Tongue (tissue), 2 donors: ENCODE results near the gene HEBP2. TPM values are rescaled to one million over a fixed set of nuclear protein-coding genes. Genes with fewer than 3 reads are reported as not detected.
A peak's percentile ranks its signal among the peaks of the same experiment; 100 is the strongest.
"Not testable (repeated sequence)": the region's sequence is repeated elsewhere in the genome, so short reads cannot be mapped to it uniquely, and the experiment has no call there.

Experiments used
- DNase-seq: peaks from one replicate; pipeline ENCODE4 v3.0.0-alpha.2; 2015
- total RNA-seq: library from RNA; depleted of rRNA; stranded (reverse); fragments of >200 nt; gene quantifications from one replicate; pipeline ENCODE4 v1.2.3, GENCODE V29; 2014

HEBP2 gene
- total RNA-seq, 1 donor from 2014 or later, result 14.2 TPM

GRCh38 chr6:138424004-138424904 is 20.2 kb downstream of the HEBP2 start:
- no peak for DNase-seq

- not testable (repeated sequence) for DNase-seq
These were observed 21.2 kb downstream of the HEBP2 start for GRCh38 chr6:138425256-138425655.

GRCh38 chr6:138426500-138427123 is 22.6 kb downstream of the HEBP2 start:
- no peak for DNase-seq

GRCh38 chr6:138427701-138428100 is 23.7 kb downstream of the HEBP2 start:
- no peak for DNase-seq

- peak; percentile 79 for DNase-seq
These were observed 25.0 kb downstream of the HEBP2 start for GRCh38 chr6:138428944-138429598.

- no peak for DNase-seq
These were observed 25.7 kb downstream of the HEBP2 start for GRCh38 chr6:138429761-138430160.

- DNase-seq, result peak; percentile 74
These were observed 26.5 kb downstream of the HEBP2 start for GRCh38 chr6:138430361-138431145.

GRCh38 chr6:138431256-138432062 is 27.4 kb downstream of the HEBP2 start:
- DNase-seq, result no peak

GRCh38 chr6:138432063-138432356 is 28.0 kb downstream of the HEBP2 start:
- DNase-seq, result no peak

GRCh38 chr6:138434096-138434495 is 30.1 kb downstream of the HEBP2 start:
- no peak for DNase-seq

- no peak for DNase-seq
These were observed 30.9 kb downstream of the HEBP2 start for GRCh38 chr6:138434925-138435324.

- DNase-seq, result no peak
These were observed 35.5 kb downstream of the HEBP2 start for GRCh38 chr6:138439546-138439945.

- DNase-seq, result no peak
These were observed 36.3 kb downstream of the HEBP2 start for GRCh38 chr6:138440296-138440695.

- DNase-seq, result no peak
These were observed 36.8 kb downstream of the HEBP2 start for GRCh38 chr6:138440758-138441357.

- no peak for DNase-seq
These were observed 37.9 kb downstream of the HEBP2 start for GRCh38 chr6:138441965-138442364.

GRCh38 chr6:138442663-138443062 is 38.6 kb downstream of the HEBP2 start:
- no peak for DNase-seq

GRCh38 chr6:138443979-138444378 is 40.0 kb downstream of the HEBP2 start:
- DNase-seq, result no peak

GRCh38 chr6:138446821-138447220 is 42.8 kb downstream of the HEBP2 start:
- DNase-seq, result no peak

GRCh38 chr6:138450445-138450844 is 46.4 kb downstream of the HEBP2 start:
- DNase-seq, result no peak

- DNase-seq, result no peak
These were observed 47.0 kb downstream of the HEBP2 start for GRCh38 chr6:138451043-138451442.
